Measurements from ENCODE around the gene RAB7B.

The RAB7B gene

DNA sequence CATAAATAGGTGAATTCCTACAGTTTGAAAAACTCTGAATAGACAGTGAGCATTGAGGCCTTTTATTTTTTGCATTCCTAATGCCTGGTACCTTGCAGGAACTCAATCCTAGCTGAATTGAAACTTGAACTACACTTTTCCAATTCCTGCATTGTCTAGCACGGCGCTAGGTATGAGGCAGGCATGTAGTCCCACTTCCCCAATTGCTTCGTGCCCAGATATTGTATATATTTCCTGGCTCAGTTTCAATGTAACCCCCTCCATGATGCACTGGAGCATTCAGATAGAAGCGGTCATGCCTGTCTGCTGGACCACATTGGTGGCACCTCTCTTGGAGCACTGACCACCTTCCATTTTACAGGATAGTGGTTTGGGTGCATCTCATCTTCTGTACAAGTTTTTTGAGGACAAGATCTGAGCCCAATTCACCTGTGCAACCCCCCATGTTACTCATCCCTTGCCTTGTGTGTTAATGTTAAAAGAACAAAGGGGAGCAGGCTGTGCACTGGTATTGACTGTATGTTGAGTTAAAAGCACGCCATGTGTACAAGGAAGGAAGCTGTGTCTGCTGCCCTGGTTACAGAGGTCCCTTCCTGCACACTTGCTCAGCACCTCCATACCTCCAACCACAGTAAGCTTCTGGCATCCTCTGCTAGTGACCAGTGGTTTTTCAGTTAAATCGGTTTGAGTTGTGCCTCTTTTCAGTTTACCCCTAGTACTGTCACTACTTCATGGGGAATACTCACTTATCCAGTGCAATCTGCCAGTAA is 10.0 kb upstream of the RAB7B start:
- H3K4me3 ChIP-seq (ENCODE audit: low read depth, low read length): no peak overlapping the region
- no peak for DNase-seq (ENCODE audit: low read depth)
- TF ChIP-seq, protein P1, sequence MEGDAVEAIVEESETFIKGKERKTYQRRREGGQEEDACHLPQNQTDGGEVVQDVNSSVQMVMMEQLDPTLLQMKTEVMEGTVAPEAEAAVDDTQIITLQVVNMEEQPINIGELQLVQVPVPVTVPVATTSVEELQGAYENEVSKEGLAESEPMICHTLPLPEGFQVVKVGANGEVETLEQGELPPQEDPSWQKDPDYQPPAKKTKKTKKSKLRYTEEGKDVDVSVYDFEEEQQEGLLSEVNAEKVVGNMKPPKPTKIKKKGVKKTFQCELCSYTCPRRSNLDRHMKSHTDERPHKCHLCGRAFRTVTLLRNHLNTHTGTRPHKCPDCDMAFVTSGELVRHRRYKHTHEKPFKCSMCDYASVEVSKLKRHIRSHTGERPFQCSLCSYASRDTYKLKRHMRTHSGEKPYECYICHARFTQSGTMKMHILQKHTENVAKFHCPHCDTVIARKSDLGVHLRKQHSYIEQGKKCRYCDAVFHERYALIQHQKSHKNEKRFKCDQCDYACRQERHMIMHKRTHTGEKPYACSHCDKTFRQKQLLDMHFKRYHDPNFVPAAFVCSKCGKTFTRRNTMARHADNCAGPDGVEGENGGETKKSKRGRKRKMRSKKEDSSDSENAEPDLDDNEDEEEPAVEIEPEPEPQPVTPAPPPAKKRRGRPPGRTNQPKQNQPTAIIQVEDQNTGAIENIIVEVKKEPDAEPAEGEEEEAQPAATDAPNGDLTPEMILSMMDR (conservative IDR thresholded peaks at IDR 0.05; ENCODE audit: low read depth, low read length): no peak

DNA sequence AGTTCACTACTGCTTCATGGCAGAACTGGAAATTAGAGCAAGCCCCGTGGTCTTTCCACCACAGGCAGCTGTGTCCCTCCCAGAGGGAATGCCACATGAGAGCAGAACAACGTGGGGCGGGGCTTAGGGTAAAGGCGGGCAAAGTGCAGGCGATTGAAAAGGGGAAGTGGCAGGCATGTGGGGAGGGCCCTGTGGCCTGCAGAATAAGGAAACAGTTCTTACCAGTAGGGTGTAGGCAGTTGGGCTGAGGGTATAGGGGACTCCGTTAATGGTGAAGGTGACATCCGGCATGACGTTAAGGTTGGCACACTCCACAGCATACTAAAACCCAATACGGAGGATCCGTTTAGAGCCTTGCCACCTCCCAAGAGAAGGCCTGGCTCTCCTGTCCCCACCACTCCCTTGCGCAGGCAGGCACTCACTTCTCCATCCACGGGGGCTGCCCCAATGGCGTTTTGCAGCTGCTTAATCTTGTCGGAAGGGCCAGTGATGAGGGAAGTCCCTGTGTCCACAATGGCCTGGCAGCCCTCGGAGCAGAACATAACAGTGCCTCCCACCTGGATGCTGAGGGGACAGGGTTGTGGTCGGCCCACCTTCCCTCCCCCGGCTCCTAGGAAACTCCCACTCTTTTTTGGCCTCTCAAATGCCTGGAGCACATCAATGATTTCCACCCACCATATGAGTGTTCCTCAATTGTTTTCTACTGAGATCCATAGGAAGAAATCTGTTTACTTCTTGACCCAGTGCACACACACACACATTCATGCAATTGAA is 9.1 kb upstream of the RAB7B start:
- no peak overlapping the region for H3K4me3 ChIP-seq (ENCODE audit: low read depth, low read length)
- TF ChIP-seq, protein P1 (conservative IDR thresholded peaks at IDR 0.05; ENCODE audit: low read depth, low read length): no peak
- no peak for DNase-seq (ENCODE audit: low read depth)

DNA sequence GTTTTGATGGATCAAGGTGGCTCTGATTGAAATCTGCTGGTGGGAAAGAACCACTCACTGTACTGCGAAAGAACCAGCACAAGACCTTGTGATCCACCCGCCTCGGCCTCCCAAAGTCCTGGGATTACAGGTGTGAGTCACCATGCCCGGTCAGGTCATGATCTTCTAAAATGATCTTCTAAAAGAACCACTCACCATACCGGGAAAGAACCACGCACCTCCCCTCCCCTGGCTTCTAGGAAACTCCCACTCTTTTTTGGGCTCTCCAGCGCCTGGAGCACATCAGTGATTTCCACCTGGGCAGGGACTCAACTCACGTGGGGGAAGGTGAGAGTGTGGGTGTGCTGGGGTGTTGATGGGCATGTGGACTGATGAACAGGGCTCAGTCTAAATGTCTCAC is 7.9 kb upstream of the RAB7B start:
- DNase-seq (ENCODE audit: low read depth): no peak
- H3K4me3 ChIP-seq (ENCODE audit: low read depth, low read length): no peak overlapping the region
- TF ChIP-seq, protein P1 (conservative IDR thresholded peaks at IDR 0.05; ENCODE audit: low read depth, low read length): no peak

DNA sequence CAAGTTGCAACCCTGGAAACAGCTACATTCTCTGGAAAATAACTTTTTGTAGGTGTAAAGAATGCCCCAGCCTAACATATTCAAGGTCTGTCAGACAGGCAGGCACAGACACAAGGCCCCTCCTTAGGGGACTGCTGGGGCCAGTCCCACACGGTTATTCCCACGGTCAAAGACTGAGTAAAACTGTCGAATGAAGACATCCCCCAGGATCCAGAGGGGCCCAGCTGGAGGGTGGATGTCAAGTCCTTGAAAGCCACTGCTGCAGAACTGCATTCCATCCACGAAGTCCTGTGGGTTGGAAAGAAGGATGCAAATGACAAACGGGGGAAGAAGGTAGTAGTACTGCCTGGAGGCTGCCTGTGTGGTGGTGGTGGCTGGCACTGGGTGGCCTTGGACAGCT is 6.9 kb upstream of the RAB7B start:
- no peak overlapping the region for H3K4me3 ChIP-seq (ENCODE audit: low read depth, low read length)
- DNase-seq (ENCODE audit: low read depth): no peak
- TF ChIP-seq, protein P1 (conservative IDR thresholded peaks at IDR 0.05; ENCODE audit: low read depth, low read length): no peak

DNA sequence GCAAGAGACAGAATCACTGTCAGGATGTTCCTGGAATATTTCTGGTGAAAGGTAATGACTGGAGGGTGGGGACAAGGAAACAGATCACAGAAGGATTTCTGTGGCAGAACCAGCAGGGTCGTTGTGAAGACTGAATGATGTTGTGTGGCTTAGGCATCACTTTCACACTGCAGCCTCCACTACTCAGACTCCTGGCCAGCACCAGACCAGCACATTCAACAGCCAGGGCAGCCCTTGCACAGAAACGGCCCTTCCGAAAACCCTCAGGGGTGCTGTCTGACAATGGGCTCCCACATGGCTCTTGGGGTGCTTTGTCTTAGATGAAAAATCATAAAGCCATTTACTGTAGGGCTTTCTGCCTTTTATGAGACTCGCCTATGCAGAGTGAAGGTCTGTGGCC is 3.8 kb upstream of the RAB7B start:
- TF ChIP-seq, protein P1 (conservative IDR thresholded peaks at IDR 0.05; ENCODE audit: low read depth, low read length): no peak
- DNase-seq (ENCODE audit: low read depth): no peak
- no peak overlapping the region for H3K4me3 ChIP-seq (ENCODE audit: low read depth, low read length)

GRCh38 chr1:206005778-206006180 is 2.6 kb upstream of the RAB7B start:
- H3K4me3 ChIP-seq (ENCODE audit: low read depth, low read length): no peak overlapping the region
- TF ChIP-seq, protein P1 (conservative IDR thresholded peaks at IDR 0.05; ENCODE audit: low read depth, low read length): no peak
- DNase-seq (ENCODE audit: low read depth): no peak
